ENCODE results near the gene DCUN1D2. TPM values are rescaled to one million over a fixed set of nuclear protein-coding genes. Genes with fewer than 3 reads are reported as not detected.

DCUN1D2 gene
- total RNA-seq, 1 donor from 2014 or later: 23.8 TPM

GRCh38 chr13:113465300-113465699 is 25.2 kb downstream of the DCUN1D2 start:
- H3K9ac ChIP-seq: peak overlapping the region; percentile 28
- peaks cover 22% of the 10 kb centered on the region for H3K79me2 ChIP-seq (ENCODE audit: low read depth)
- H3K4me2 ChIP-seq: no peak overlapping the region
- Mint-ChIP-seq H3K9me3 (peaks cover 2% of the 10 kb centered on the region), H3K36me3 (peaks cover 14% of the 10 kb centered on the region), H3K4me1 (peaks cover 21% of the 10 kb centered on the region), H3K4me3 (no peak overlapping the region), H3K27me3 (ENCODE audit: insufficient read depth, low read depth) (peaks cover 3% of the 10 kb centered on the region), H3K27ac (no peak overlapping the region)
- H3K27ac ChIP-seq: no peak overlapping the region
- no peaks in the 10 kb centered on the region for H3K9me3 ChIP-seq (ENCODE audit: low read depth)
- H3K4me3 ChIP-seq: no peak overlapping the region
- no peaks in the 10 kb centered on the region for H3K27me3 ChIP-seq
- TF ChIP-seq EZH2 (IDR thresholded peaks at IDR 0.05) (no peak), EZH2phosphoT487 (IDR thresholded peaks at IDR 0.05) (no peak), CTCF (IDR thresholded peaks at IDR 0.05) (no peak)
- peaks cover 3% of the 10 kb centered on the region for H3K36me3 ChIP-seq
- peaks cover 14% of the 10 kb centered on the region for H3K4me1 ChIP-seq
- peaks cover 20% of the 10 kb centered on the region for H3F3A ChIP-seq (ENCODE audit: low read depth)
- DNase-seq (ENCODE audit: low spot score): no peak
- no peak overlapping the region for H2AFZ ChIP-seq (replicated peaks)
- no peaks in the 10 kb centered on the region for H4K20me1 ChIP-seq (ENCODE audit: low read depth)

GRCh38 chr13:113464476-113464875 is 26.0 kb downstream of the DCUN1D2 start:
- H3K27ac Mint-ChIP-seq: no peak overlapping the region
- Histone ChIP-seq H3K9me3 (ENCODE audit: low read depth) (no peaks in the 10 kb centered on the region), H3K9ac (no peak overlapping the region), H3K27ac (no peak overlapping the region), H3K4me2 (no peak overlapping the region), H3K4me3 (no peak overlapping the region), H3K36me3 (peaks cover 3% of the 10 kb centered on the region), H4K20me1 (ENCODE audit: low read depth) (no peaks in the 10 kb centered on the region), H3F3A (ENCODE audit: low read depth) (peaks cover 15% of the 10 kb centered on the region), H3K79me2 (ENCODE audit: low read depth) (peaks cover 14% of the 10 kb centered on the region), H2AFZ (replicated peaks) (no peak overlapping the region), H3K4me1 (peaks cover 14% of the 10 kb centered on the region), H3K27me3 (no peaks in the 10 kb centered on the region)
- peaks cover 8% of the 10 kb centered on the region for H3K36me3 Mint-ChIP-seq
- H3K9me3 Mint-ChIP-seq: no peaks in the 10 kb centered on the region
- TF ChIP-seq CTCF (IDR thresholded peaks at IDR 0.05): no peak
- TF ChIP-seq EZH2phosphoT487 (IDR thresholded peaks at IDR 0.05): no peak
- TF ChIP-seq EZH2 (IDR thresholded peaks at IDR 0.05): no peak
- H3K27me3 Mint-ChIP-seq (ENCODE audit: insufficient read depth, low read depth): peaks cover 3% of the 10 kb centered on the region
- no peak overlapping the region for H3K4me3 Mint-ChIP-seq
- peaks cover 14% of the 10 kb centered on the region for H3K4me1 Mint-ChIP-seq
- no peak for DNase-seq (ENCODE audit: low spot score)

GRCh38 chr13:113461022-113461751 is 29.3 kb downstream of the DCUN1D2 start:
- Histone ChIP-seq H3F3A (ENCODE audit: low read depth) (no peaks in the 10 kb centered on the region), H4K20me1 (ENCODE audit: low read depth) (no peaks in the 10 kb centered on the region), H3K27me3 (no peaks in the 10 kb centered on the region), H3K27ac (no peak overlapping the region), H3K4me2 (no peak overlapping the region), H3K9ac (no peak overlapping the region), H3K4me3 (no peak overlapping the region), H2AFZ (replicated peaks) (no peak overlapping the region), H3K9me3 (ENCODE audit: low read depth) (no peaks in the 10 kb centered on the region), H3K79me2 (ENCODE audit: low read depth) (no peaks in the 10 kb centered on the region), H3K36me3 (no peaks in the 10 kb centered on the region), H3K4me1 (no peaks in the 10 kb centered on the region)
- TF ChIP-seq CTCF (IDR thresholded peaks at IDR 0.05): no peak
- TF ChIP-seq EZH2phosphoT487 (IDR thresholded peaks at IDR 0.05): no peak
- TF ChIP-seq EZH2 (IDR thresholded peaks at IDR 0.05): no peak
- Mint-ChIP-seq H3K27me3 (ENCODE audit: insufficient read depth, low read depth) (peaks cover 3% of the 10 kb centered on the region), H3K4me3 (no peak overlapping the region), H3K4me1 (no peaks in the 10 kb centered on the region), H3K36me3 (peaks cover 12% of the 10 kb centered on the region), H3K27ac (no peak overlapping the region), H3K9me3 (no peaks in the 10 kb centered on the region)
- no peak for DNase-seq (ENCODE audit: low spot score)
